GM12872 (cell line): ENCODE measurements around the gene COX10.

Experiments used
- TF ChIP-seq, protein P1 (sequence below): IDR thresholded peaks from 3 replicates; pipeline ENCODE4 v1.5.1; 2011; ENCODE audit warnings: low read depth, mild to moderate bottlenecking, low read length, moderate library complexity; ENCODE audit not compliant: insufficient read depth

Gene COX10

DNA sequence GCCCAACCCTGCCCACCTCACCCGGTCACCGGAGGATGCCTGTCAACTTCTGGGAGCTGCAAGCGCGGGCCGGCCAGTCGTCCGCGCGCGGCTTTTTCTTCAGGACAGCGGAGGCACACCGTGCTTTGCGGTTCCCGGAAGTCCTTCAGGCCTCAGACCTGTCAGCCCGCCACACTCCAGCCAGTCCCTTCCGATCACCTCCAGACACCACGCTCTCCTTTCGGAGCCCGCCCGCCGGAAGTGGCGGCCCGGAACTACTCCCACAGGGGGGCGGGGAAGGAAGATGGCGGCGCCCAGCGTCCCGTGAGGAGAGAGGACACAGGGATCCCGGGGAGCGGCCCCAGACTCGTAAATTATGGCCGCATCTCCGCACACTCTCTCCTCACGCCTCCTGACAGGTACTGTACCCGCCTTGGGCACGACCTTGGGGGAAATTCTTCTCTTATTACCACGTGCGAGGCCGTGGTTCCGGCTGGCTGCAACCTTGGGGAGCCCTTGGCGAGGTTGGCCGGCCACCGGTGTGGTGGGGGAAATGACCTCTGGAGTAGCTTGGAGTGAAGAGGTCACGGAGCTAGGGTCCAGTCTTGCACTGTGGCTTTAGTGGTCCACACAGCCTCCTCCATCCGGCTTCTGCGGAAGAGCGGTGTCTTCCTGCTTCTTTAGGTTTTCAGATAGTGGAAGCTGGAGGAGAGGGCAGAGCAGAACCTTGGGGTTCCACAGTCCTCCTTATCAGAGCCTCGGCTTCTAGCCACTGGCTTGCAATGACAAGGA lies at the start of gene COX10:
Gene COX10 (plus strand): TSS at position 254 of the 771 bp plus-strand sequence. CDS start 102 bp downstream, at position 356.
- TF ChIP-seq, protein P1, sequence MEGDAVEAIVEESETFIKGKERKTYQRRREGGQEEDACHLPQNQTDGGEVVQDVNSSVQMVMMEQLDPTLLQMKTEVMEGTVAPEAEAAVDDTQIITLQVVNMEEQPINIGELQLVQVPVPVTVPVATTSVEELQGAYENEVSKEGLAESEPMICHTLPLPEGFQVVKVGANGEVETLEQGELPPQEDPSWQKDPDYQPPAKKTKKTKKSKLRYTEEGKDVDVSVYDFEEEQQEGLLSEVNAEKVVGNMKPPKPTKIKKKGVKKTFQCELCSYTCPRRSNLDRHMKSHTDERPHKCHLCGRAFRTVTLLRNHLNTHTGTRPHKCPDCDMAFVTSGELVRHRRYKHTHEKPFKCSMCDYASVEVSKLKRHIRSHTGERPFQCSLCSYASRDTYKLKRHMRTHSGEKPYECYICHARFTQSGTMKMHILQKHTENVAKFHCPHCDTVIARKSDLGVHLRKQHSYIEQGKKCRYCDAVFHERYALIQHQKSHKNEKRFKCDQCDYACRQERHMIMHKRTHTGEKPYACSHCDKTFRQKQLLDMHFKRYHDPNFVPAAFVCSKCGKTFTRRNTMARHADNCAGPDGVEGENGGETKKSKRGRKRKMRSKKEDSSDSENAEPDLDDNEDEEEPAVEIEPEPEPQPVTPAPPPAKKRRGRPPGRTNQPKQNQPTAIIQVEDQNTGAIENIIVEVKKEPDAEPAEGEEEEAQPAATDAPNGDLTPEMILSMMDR = no peak

DNA sequence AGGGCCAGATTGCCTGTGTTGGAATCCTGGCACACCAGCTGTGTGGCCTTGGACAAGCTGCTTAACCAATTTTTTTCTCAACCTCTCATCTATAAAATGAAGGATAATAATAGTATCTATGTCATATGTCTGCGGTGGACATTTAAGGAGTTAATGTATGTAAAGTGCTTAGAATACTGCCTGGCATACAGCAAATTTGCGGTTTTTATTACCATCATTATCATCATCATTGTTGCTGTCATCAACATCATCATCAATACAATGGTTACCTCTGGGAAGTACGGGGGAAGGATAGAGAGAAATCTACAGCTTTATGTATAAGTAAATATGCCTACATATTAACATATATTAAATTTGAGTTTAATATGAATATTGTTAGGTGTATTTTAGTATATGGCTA lies 37.1 kb upstream of the COX10 start:
- TF ChIP-seq, protein P1 = no peak

DNA sequence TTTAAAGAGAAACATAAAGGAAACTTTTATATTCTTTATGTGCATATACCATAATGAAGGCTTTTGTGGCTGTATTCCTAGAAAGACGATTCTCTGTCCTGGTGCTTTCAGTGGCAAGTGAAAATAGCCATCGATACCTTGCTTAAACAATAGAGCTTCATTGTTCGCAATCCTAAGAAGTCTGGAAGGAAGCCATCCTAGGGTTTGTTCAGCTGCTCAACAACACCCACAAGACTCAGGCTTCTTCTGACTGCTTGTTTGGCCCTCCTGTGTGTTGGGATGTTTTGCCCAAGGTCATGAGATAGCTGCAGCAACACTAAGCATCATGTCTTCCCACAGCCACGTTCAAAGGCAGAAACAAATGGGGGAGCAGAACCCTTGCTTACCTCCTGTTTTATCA lies 36.1 kb upstream of the COX10 start:
- TF ChIP-seq, protein P1 = no peak

DNA sequence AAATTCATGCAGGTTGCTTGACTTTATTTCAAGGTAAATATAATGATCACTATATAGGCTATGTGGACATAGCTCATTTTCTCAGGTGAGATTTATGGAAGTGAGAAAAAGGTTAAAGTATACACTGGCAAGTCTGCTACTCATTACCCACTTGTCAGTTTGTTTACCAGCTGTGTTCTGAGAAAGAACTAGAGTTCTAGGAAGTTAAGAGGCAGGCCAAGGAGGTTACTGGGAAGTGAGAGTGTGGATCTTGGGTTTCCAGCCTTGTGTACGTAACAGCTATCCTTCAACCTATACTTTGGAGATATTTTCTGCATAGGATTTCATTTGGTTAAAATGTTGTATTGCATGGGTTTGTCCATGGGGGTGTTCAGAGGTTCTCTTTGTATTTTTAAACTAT lies 31.9 kb upstream of the COX10 start:
- TF ChIP-seq, protein P1 = no peak

DNA sequence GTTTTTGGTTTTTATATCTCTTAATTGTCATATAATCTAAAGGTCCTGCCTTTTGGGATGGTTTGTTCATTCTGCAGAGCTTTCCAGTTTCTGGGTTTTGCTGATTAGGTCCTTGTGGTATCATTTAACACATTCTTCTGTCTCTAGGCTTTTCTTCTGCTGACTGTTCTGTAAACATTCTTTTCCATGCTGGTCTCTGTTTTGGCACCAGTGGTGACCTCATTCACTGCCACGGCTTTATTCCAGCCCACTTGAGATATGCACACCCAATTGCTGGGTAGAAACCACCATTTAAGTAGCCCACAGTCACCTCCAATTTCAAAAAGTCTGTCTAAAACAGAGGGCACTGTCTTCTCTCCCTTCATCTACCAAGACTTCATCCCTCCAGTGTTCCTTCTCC lies 31.1 kb upstream of the COX10 start:
- TF ChIP-seq, protein P1 = no peak

DNA sequence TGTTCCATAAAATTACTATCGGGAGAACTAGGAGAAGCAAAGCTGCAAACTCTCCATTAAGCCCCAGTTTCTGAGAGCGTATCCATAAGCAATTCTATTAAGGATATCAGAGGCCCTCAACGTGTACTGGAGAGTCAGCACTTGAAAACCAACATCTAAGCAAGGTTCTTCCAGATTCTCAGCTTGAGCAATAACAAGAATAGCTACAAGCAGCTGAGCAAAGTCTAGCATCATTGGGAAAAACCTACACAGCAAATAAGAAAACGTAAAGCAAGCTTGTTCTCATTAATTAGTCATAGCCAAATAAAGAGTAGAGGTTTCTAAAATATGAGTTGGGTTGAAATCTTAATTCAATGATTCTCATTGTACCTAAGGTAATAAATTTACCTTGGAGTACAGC lies 26.9 kb upstream of the COX10 start:
- TF ChIP-seq, protein P1 = no peak

DNA sequence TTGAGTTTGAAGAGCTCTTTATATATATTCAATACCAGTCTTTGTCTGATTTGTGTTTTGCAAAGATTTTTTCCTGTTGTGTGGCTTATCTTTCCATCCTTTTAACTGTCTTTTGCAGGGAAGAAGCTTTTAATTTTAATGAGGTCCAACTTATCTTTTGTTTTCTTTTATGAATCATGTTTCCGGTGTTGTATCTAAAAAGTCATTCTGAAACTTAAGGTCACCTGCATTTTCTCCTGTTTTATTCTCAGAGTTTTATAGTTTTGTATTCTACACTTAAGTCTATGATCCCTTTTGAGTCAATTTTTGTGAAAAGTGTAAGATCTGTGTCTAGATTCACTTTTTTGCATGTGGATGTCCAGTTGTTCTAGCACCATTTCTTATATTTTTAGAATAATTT lies 24.6 kb upstream of the COX10 start:
- TF ChIP-seq, protein P1 = no peak

DNA sequence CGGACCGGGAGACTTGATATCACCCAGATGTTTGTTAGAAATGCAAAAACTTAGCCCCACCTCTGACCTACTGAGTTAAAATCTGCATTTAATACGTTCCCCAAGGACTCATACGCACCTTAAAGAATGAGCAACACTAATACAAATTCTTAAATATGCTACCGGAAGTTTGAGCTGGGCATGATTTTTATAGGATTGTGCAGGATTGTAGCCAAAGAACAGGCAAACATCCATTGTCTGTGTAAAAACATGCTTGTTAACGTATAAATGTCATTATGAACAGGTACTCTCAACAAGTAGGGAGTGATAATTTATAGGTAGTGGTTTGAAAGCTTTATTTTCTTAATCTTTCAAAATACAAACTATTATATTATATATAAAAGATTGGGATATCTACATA lies 22.3 kb upstream of the COX10 start:
- TF ChIP-seq, protein P1 = no peak
